C4-2B (cell line): ENCODE results near the gene ARL8B.

Source experiments
- H3K27ac ChIP-seq: fragments of 450-650 bp; 2 replicates; pipeline ENCODE4 v1.5.1; 2017
- ZFX ChIP-seq: fragments of 450-650 bp; IDR thresholded peaks from 2 replicates; pipeline ENCODE4 v1.6.1; 2017
- TF ChIP-seq, protein P1 (sequence below): fragments of 450-650 bp; conservative IDR thresholded peaks from 2 replicates; pipeline ENCODE4 v1.5.1; 2017; ENCODE audit warnings: mild to moderate bottlenecking

Gene ARL8B

DNA sequence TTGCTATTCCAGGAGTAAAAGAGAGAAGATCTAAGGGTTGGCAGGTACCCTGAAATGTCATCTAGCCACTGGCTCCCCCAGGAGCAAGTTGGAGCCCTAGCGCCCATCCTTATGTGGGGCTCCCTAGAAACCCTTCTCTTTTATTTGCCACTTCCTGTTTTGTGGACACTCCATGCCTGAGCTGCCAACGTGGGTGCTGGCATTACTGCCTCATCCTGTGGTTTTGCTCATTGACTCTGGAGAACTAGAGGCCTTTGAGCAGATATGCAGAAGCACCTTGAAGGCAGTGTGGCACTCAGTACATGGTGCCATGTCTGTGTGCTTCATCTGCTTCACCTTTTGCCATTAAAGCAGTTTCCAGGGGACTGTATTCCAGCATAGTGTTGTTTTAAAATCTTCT is 73.5 kb downstream of the ARL8B start:
- TF ChIP-seq, protein P1, sequence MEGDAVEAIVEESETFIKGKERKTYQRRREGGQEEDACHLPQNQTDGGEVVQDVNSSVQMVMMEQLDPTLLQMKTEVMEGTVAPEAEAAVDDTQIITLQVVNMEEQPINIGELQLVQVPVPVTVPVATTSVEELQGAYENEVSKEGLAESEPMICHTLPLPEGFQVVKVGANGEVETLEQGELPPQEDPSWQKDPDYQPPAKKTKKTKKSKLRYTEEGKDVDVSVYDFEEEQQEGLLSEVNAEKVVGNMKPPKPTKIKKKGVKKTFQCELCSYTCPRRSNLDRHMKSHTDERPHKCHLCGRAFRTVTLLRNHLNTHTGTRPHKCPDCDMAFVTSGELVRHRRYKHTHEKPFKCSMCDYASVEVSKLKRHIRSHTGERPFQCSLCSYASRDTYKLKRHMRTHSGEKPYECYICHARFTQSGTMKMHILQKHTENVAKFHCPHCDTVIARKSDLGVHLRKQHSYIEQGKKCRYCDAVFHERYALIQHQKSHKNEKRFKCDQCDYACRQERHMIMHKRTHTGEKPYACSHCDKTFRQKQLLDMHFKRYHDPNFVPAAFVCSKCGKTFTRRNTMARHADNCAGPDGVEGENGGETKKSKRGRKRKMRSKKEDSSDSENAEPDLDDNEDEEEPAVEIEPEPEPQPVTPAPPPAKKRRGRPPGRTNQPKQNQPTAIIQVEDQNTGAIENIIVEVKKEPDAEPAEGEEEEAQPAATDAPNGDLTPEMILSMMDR = no peak
- TF ChIP-seq ZFX = no peak

DNA sequence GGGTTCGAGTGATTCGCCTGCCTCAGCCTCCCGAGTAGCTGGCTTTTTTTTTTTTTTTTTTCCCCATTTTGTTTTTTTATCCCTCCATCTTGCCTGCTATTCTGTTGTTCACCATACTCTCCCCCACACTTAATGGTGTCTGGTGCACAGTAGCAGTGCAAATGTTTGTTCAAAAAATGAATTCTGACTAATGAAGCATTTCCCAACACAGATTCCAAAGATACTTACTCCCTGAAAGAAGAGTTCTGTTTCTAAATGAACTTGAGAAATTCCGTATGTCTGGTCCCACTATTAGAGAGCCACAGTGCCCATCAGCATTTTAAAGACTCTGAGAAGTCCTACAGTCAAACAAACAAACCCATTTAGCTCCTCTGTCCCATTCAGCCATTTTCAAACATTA is 74.9 kb downstream of the ARL8B start:
- H3K27ac ChIP-seq = no peak overlapping the region
- TF ChIP-seq, protein P1 = no peak
- TF ChIP-seq ZFX = no peak

More for the DNA sequence above, 73.5 kb downstream of the ARL8B start:
- H3K27ac ChIP-seq = no peak overlapping the region

DNA sequence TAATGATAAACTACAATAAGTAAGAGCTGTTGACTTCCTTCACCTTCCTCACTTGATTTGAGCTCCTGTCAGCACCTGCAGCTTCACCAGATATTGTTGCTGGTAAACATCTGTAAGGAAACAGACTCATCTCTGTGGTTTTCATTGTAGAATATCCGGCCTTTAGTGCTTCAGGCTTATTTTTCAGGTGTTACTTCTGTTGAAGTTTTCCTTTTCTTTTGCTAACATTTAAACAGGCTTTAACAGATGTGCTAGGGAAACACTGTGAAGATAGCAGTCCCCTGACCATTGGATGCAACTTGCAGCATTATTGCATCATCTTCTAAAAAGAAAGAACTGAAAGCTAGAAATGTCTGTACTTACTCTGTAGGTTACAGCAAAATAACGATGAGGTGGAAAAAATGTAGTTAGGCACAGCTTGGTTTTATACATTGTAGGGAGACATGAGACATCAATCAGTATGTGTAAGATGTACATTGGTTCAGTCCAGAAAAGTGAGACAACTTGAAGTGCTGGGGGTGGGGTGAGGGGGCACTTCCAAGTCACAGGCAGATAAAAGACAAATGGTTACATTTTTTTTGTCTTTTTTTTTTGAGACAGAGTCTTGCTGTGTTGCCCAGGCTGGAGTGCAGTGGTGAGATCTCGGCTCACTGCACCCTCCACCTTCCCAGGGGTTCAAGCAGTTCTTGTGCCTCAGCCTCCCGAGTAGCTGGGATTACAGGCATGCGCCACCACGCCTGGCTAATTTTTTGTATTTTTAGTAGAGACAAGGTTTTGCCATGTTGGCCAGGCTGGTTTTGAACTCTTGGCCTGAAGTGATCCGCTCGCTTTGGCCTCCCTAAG is 75.6 kb downstream of the ARL8B start:
- no peak overlapping the region; the same call in 1 of the 2 replicates for H3K27ac ChIP-seq
- TF ChIP-seq, protein P1 = no peak

DNA sequence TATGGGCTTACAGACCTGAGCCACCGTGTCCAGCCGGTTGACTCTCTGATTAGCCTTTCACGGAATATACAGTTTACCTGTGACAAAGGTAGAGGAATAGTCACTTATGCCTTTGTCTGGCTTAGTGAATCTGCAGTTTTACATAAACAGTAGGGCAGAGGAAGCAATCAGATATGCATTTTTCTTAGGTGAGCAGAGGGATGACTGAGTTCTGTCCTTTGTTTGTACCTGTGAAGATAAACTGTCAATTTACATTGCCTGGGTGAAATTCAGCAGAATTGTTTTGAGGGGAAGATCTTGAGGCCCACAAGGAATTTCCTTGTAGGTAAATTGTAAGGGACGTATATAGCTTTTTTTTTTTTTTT is 76.2 kb downstream of the ARL8B start:
- H3K27ac ChIP-seq = no peak overlapping the region; the same call in 1 of the 2 replicates

DNA sequence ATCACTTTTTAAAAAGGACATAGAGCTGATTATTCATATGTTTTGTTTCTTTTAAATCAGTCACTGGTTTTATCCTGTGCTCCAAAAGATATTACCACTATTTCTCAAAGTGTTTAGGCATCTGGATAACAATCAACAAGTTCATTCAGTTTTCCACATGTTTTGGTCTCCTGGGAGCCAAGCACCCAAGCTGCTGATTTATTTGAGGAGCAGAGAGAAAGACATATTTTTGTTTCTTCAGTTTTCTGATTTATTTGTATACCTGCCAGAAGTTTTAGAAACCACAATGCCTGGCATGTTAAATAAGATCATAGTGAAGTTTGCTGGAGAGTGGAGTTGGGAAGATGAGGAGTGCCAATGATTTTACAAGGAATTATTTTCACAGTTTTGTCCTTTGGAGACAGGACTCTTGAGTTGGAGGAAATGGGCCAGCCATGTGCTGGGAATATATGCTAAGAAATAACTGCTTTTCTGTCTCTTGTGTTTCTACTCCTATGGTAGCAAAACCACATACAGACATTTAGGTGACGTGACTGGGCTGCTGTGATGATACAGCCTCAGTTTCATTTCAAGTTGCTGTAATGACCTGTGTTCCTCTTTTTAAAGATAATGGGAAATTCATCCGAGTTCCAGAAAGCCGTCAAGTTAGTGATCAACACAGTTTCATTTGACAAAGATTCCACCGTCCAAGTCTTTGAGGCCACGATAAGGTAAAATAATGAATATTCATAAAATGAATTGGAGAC is 77.1 kb downstream of the ARL8B start:
- no peak overlapping the region for H3K27ac ChIP-seq
- no peak for TF ChIP-seq ZFX
- TF ChIP-seq, protein P1 = no peak

More for the DNA sequence above, 76.2 kb downstream of the ARL8B start:
- TF ChIP-seq ZFX = no peak
- TF ChIP-seq, protein P1 = no peak

DNA sequence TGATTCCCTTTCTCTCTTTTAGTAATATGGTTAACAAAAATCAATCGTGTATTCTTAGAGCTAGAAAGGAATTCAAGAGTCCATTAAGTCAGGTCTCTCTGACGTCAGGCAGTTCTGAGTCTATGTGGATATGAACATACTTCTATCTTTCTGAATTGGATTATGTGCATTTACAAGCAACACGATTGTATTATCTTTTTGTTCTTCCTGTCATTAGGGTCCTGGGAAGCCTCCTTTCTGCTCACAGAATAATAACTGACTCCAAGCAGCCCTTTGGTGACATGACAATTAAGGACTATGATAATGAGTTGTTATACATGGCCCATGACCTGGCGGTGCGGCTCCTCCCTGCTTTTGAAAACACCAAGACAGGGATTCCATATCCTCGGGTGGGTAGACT is 79.4 kb downstream of the ARL8B start:
- no peak overlapping the region for H3K27ac ChIP-seq
- no peak for TF ChIP-seq ZFX
- TF ChIP-seq, protein P1 = no peak

DNA sequence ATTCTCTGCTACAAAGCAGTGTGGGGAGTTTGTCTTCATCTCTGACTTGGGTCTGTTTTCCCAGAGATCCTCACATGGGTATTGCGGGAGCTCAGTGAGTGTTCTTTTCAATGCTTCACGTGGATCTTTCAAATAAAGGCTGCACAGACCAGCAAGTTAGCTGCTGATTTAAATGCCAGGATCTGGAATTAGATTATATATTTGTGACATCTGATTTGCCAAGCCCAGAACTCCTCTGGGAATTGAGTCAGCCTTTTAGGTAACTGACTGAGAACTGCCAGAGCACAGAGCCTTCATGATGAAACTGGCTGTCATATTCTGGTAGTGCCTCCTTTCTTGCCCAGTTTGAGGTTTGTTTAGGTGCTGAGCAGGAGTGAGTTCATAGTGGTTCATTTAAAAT is 80.1 kb downstream of the ARL8B start:
- no peak overlapping the region for H3K27ac ChIP-seq
- TF ChIP-seq, protein P1 = no peak
- no peak for TF ChIP-seq ZFX
